ENCODE measurements around the gene LRRC25. TPM values are rescaled to one million over a fixed set of nuclear protein-coding genes. Genes with fewer than 3 reads are reported as not detected.

LRRC25 gene
- total and polyA plus RNA-seq, 10 of the 15 experiments (the other 5 are each of a cell fraction or from before 2014, with no cell fraction given), result 0.38 to 2.9 (median 1.2) TPM

GRCh38 chr19:18433015-18433691, 35.7 kb upstream of the LRRC25 start (continued):
- TF ChIP-seq CTCF (IDR thresholded peaks at IDR 0.05 in 2 of 3, conservative IDR thresholded peaks at IDR 0.05 in 1 of 3; ENCODE audit: control insufficient read depth in 2 of 3, extremely low read depth in 1 of 3, insufficient read depth in 1 of 3, low read depth in 3 of 3, low read length in 3 of 3) (no peak), SPI1 (IDR thresholded peaks at IDR 0.05; ENCODE audit: borderline replicate concordance, insufficient read depth, low read depth, low read length) (no peak), CHD2 (IDR thresholded peaks at IDR 0.05; ENCODE audit: borderline replicate concordance, low read depth, low read length) (peak; percentile 38; the same call in 1 of the 2 replicates), RAD21 (IDR thresholded peaks at IDR 0.05; ENCODE audit: insufficient read depth, low read depth, low read length) (no peak), KLF5 (IDR thresholded peaks at IDR 0.05; ENCODE audit: partially characterized antibody) (no peak), SUZ12 (IDR thresholded peaks at IDR 0.05; ENCODE audit: unreplicated experiment) (no peak), ZBED1 (IDR thresholded peaks at IDR 0.05; ENCODE audit: borderline replicate concordance) (no peak), POLR2AphosphoS5 (IDR thresholded peaks at IDR 0.05; ENCODE audit: low read length) (peak; percentile 66; the same call in 1 of the 2 replicates), SP1 (IDR thresholded peaks at IDR 0.05; ENCODE audit: low read depth, low read length) (no peak), SMARCA5 (IDR thresholded peaks at IDR 0.05) (0 out of 2 replicates have a peak, but pooled peaks have one; percentile 75), POU2F2 (IDR thresholded peaks at IDR 0.05; ENCODE audit: borderline replicate concordance, low read depth, low read length) (no peak), NFXL1 (IDR thresholded peaks at IDR 0.05; ENCODE audit: borderline replicate concordance) (no peak), TARDBP (IDR thresholded peaks at IDR 0.05; ENCODE audit: borderline replicate concordance) (no peak), BHLHE40 (IDR thresholded peaks at IDR 0.05; ENCODE audit: borderline replicate concordance in 1 of 2, low read depth in 2 of 2, low read length in 1 of 2) (peak; percentile 85 to 96), CBX5 (IDR thresholded peaks at IDR 0.05; ENCODE audit: low read depth) (no peak), JUNB (IDR thresholded peaks at IDR 0.05) (no peak), FOS (IDR thresholded peaks at IDR 0.05; ENCODE audit: borderline replicate concordance, extremely low read depth, insufficient read length) (no peak), IKZF2 (IDR thresholded peaks at IDR 0.05) (peak; percentile 31 to 44; a peak in 2 of 4 replicates), RAD51 (IDR thresholded peaks at IDR 0.05) (no peak), CHD1 (IDR thresholded peaks at IDR 0.05; ENCODE audit: low read depth, low read length) (no peak)
- TF ChIP-seq, protein P1, sequence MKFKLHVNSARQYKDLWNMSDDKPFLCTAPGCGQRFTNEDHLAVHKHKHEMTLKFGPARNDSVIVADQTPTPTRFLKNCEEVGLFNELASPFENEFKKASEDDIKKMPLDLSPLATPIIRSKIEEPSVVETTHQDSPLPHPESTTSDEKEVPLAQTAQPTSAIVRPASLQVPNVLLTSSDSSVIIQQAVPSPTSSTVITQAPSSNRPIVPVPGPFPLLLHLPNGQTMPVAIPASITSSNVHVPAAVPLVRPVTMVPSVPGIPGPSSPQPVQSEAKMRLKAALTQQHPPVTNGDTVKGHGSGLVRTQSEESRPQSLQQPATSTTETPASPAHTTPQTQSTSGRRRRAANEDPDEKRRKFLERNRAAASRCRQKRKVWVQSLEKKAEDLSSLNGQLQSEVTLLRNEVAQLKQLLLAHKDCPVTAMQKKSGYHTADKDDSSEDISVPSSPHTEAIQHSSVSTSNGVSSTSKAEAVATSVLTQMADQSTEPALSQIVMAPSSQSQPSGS (IDR thresholded peaks at IDR 0.05; ENCODE audit: low read length), result no peak
- TF ChIP-seq, protein P2, sequence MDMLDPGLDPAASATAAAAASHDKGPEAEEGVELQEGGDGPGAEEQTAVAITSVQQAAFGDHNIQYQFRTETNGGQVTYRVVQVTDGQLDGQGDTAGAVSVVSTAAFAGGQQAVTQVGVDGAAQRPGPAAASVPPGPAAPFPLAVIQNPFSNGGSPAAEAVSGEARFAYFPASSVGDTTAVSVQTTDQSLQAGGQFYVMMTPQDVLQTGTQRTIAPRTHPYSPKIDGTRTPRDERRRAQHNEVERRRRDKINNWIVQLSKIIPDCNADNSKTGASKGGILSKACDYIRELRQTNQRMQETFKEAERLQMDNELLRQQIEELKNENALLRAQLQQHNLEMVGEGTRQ (IDR thresholded peaks at IDR 0.05; ENCODE audit: borderline replicate concordance, low read depth, low read length), result peak; percentile 6; the same call in 1 of the 2 replicates
- TF ChIP-seq, protein P3, sequence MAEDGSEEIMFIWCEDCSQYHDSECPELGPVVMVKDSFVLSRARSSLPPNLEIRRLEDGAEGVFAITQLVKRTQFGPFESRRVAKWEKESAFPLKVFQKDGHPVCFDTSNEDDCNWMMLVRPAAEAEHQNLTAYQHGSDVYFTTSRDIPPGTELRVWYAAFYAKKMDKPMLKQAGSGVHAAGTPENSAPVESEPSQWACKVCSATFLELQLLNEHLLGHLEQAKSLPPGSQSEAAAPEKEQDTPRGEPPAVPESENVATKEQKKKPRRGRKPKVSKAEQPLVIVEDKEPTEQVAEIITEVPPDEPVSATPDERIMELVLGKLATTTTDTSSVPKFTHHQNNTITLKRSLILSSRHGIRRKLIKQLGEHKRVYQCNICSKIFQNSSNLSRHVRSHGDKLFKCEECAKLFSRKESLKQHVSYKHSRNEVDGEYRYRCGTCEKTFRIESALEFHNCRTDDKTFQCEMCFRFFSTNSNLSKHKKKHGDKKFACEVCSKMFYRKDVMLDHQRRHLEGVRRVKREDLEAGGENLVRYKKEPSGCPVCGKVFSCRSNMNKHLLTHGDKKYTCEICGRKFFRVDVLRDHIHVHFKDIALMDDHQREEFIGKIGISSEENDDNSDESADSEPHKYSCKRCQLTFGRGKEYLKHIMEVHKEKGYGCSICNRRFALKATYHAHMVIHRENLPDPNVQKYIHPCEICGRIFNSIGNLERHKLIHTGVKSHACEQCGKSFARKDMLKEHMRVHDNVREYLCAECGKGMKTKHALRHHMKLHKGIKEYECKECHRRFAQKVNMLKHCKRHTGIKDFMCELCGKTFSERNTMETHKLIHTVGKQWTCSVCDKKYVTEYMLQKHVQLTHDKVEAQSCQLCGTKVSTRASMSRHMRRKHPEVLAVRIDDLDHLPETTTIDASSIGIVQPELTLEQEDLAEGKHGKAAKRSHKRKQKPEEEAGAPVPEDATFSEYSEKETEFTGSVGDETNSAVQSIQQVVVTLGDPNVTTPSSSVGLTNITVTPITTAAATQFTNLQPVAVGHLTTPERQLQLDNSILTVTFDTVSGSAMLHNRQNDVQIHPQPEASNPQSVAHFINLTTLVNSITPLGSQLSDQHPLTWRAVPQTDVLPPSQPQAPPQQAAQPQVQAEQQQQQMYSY (CRISPR knock-in tag; IDR thresholded peaks at IDR 0.05), result no peak
